CD4-positive, alpha-beta T cell (primary cell): Measurements from ENCODE around the gene RABIF. TPM values are rescaled to one million over a fixed set of nuclear protein-coding genes. Genes with fewer than 3 reads are reported as not detected.
"Not testable (repeated sequence)": the region's sequence is repeated elsewhere in the genome, so short reads cannot be mapped to it uniquely, and the experiment has no call there.

Source experiments
- ATAC-seq: fragments of 200-7000 bp; cut with Tn5 transposase; one replicate; pipeline ENCODE4 v1.10.0; 2022; ENCODE audit warnings: mild to moderate bottlenecking; ENCODE audit not compliant: poor library complexity
- CTCF ChIA-PET: fragments of 350-600 bp; sonication (Branson Sonifier 250); formaldehyde crosslinking; loops from one replicate; lab custom pipeline; 2021; ENCODE audit warnings: antibody characterized with exemption, inconsistent platforms; lab: Charles Lee
- POLR2A ChIA-PET: fragments of 350-600 bp; sonication (Branson Sonifier 250); formaldehyde crosslinking; loops from one replicate; lab custom pipeline; 2021; ENCODE audit warnings: antibody characterized with exemption, inconsistent platforms; lab: Charles Lee
- DNase-seq, 14 experiments: peaks; one replicate each; pipeline ENCODE4 v3.0.0-alpha.2; 2013 to 2020; ENCODE audit warnings: mixed read lengths in 2 of 14
- H3K27ac ChIP-seq, 2 donors: one replicate each; pipeline versions ENCODE4 v1.5.1 to v1.7.0; 2013; ENCODE audit warnings: low read length in 2 of 2, low read depth in 1 of 2, mild to moderate bottlenecking in 1 of 2
- H3K27me3 ChIP-seq, 2 experiments: 1 replicate in 1 of 2; 2 replicates in 1 of 2; pipeline versions ENCODE4 v1.6.1 to v1.7.0; 2013; ENCODE audit warnings: low read length in 2 of 2, control low read depth in 1 of 2, mild to moderate bottlenecking in 1 of 2, moderate library complexity in 1 of 2; ENCODE audit not compliant: insufficient read depth in 2 of 2, control insufficient read depth in 1 of 2
- H3K36me3 ChIP-seq: one replicate; pipeline ENCODE4 v1.6.1; 2013; ENCODE audit warnings: low read length, control low read depth; ENCODE audit not compliant: insufficient read depth
- H3K4me1 ChIP-seq: one replicate; pipeline ENCODE4 v1.6.1; 2013; ENCODE audit warnings: low read length, control low read depth; ENCODE audit not compliant: insufficient read depth
- H3K4me3 ChIP-seq: one replicate; pipeline ENCODE4 v1.5.1; 2013; ENCODE audit warnings: mild to moderate bottlenecking, low read length, moderate library complexity
- H3K9me3 ChIP-seq, 2 experiments: 1 replicate in 1 of 2; 2 replicates in 1 of 2; pipeline versions ENCODE4 v1.6.1 to v1.7.0; 2013; ENCODE audit warnings: low read length in 2 of 2, mild to moderate bottlenecking in 2 of 2, control low read depth in 1 of 2, moderate library complexity in 1 of 2; ENCODE audit not compliant: control insufficient read depth in 1 of 2, insufficient read depth in 1 of 2
- H3K27ac Mint-ChIP-seq: one replicate; pipeline ENCODE4 v1.8.0; 2020; ENCODE audit warnings: mixed read lengths
- H3K27me3 Mint-ChIP-seq: one replicate; pipeline ENCODE4 v1.8.0; 2021; ENCODE audit warnings: mixed read lengths
- H3K36me3 Mint-ChIP-seq: one replicate; pipeline ENCODE4 v1.8.0; 2021; ENCODE audit warnings: low read depth, mixed read lengths
- H3K4me1 Mint-ChIP-seq: one replicate; pipeline ENCODE4 v1.8.0; 2021; ENCODE audit warnings: low read depth, mixed read lengths
- H3K4me3 Mint-ChIP-seq: one replicate; pipeline ENCODE4 v1.8.0; 2020; ENCODE audit warnings: mild to moderate bottlenecking, mixed read lengths
- H3K9me3 Mint-ChIP-seq: one replicate; pipeline ENCODE4 v1.8.0; 2020; ENCODE audit warnings: mixed read lengths
- intact Hi-C, 2 experiments: fragments of 100-400 bp; cut with DNase I in 1 of 2; cut with micrococcal nuclease in 1 of 2; formaldehyde crosslinking; loops; one replicate each; pipeline versions ENCODE4 v1.15.1 to v1.9.0; 2023 to 2025; cut with DNase I, micrococcal nuclease
- total RNA-seq, 174 experiments: library from RNA in 2 of 174; stranded (reverse) in 2 of 174; gene quantifications; one replicate each; pipeline ENCODE4 v1.2.3 and lab custom pipeline; 2021 to 2026
- TF ChIP-seq, protein P1 (sequence below): fragments of 200-600 bp; IDR thresholded peaks from one replicate; pipeline ENCODE4 v1.8.0; 2022; ENCODE audit warnings: antibody characterized with exemption, mild to moderate bottlenecking

The RABIF gene
- total RNA-seq, 2 experiments from 2014 or later, result 9.1 to 9.2 TPM

DNA sequence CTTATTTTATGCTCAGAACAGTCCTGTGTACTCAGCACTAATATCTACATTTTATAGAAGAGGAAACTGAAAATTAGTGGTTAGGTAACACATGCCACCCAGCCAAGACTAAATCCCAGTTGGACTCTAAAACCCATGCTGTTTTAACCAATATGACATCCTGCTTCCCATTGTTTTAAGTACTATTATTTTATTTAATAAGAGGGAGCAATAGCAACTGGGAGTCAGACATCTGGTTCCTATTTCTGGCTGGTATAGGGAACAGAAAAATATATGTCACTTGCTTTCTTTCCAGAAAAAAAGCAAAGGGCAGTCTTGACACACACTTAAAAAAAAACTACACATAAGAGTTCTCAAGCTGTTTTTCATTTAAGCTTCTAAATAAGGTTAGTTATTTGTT lies 26.2 kb upstream of the RABIF start:
- intact Hi-C loops, result no loop called here
- ATAC-seq (no peak), DNase-seq (no peak)
- no peak overlapping the region for H3K27ac ChIP-seq
- H3K36me3 ChIP-seq, result peaks cover 87% of the 10 kb centered on the region
- POLR2A ChIA-PET, result no interaction called here
- H3K4me3 ChIP-seq, result no peak overlapping the region
- TF ChIP-seq, protein P1, sequence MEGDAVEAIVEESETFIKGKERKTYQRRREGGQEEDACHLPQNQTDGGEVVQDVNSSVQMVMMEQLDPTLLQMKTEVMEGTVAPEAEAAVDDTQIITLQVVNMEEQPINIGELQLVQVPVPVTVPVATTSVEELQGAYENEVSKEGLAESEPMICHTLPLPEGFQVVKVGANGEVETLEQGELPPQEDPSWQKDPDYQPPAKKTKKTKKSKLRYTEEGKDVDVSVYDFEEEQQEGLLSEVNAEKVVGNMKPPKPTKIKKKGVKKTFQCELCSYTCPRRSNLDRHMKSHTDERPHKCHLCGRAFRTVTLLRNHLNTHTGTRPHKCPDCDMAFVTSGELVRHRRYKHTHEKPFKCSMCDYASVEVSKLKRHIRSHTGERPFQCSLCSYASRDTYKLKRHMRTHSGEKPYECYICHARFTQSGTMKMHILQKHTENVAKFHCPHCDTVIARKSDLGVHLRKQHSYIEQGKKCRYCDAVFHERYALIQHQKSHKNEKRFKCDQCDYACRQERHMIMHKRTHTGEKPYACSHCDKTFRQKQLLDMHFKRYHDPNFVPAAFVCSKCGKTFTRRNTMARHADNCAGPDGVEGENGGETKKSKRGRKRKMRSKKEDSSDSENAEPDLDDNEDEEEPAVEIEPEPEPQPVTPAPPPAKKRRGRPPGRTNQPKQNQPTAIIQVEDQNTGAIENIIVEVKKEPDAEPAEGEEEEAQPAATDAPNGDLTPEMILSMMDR, result no peak
- no peak overlapping the region for H3K27ac Mint-ChIP-seq
- H3K27me3 ChIP-seq, result no peaks in the 10 kb centered on the region
- peaks cover 91% of the 10 kb centered on the region for H3K36me3 Mint-ChIP-seq
- no peaks in the 10 kb centered on the region for H3K9me3 ChIP-seq
- H3K4me3 Mint-ChIP-seq, result no peak overlapping the region
- CTCF ChIA-PET, result no interaction called here
- no peaks in the 10 kb centered on the region for H3K4me1 ChIP-seq
- no peaks in the 10 kb centered on the region for H3K9me3 Mint-ChIP-seq
- no peaks in the 10 kb centered on the region for H3K4me1 Mint-ChIP-seq
- no peaks in the 10 kb centered on the region for H3K27me3 Mint-ChIP-seq

DNA sequence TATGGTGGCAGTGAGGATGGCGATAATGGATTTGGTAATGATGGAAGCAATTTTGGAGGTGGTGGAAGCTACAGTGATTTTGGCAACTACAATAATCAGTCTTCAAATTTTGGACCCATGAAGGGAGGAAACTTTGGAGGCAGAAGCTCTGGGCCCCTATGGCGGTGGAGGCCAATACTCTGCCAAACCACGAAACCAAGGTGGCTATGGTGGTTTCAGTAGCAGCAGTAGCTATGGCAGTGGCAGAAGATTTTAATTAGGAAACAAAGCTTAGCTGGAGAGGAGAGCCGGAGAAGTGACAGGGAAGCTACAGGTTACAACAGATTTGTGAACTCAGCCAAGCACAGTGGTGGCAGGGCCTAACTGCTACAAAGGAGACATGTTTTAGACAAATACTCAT lies 23.5 kb upstream of the RABIF start:
- POLR2A ChIA-PET, H3K9me3 Mint-ChIP-seq, ATAC-seq, H3K4me3 Mint-ChIP-seq, H3K27ac ChIP-seq, CTCF ChIA-PET, H3K27me3 Mint-ChIP-seq, DNase-seq, H3K9me3 ChIP-seq, H3K4me1 ChIP-seq, intact Hi-C loops, H3K27ac Mint-ChIP-seq, H3K27me3 ChIP-seq, H3K4me1 Mint-ChIP-seq, H3K4me3 ChIP-seq: not testable (repeated sequence)
- H3K36me3 ChIP-seq, result peaks cover 90% of the 10 kb centered on the region
- peaks cover 92% of the 10 kb centered on the region for H3K36me3 Mint-ChIP-seq

DNA sequence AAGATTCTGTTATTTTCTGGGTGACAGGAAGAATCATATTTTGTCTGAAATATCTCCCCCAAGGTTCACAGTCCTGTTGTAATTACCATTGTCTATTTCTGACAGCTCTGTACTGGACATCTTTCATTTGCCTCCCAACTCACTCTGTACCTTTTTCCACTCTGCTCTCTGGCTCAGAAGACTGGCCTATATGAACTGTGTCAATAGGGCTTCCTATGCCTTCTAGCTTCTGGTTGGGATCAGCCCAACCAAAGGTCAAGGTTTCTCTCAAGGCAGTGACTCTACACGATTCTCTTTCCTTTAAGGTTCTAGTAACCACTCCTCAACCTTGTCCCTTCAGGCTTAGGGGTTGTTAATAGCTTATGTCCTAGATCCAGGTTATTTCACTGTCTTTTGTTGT lies 20.5 kb upstream of the RABIF start:
- no peaks in the 10 kb centered on the region for H3K4me1 ChIP-seq
- no peak overlapping the region for H3K4me3 Mint-ChIP-seq
- no peaks in the 10 kb centered on the region for H3K9me3 Mint-ChIP-seq
- ATAC-seq, result no peak
- CTCF ChIA-PET, result no interaction called here
- no peak overlapping the region for H3K4me3 ChIP-seq
- H3K27ac ChIP-seq, result no peak overlapping the region
- POLR2A ChIA-PET, result no interaction called here
- H3K27me3 Mint-ChIP-seq, result no peaks in the 10 kb centered on the region
- no peaks in the 10 kb centered on the region for H3K27me3 ChIP-seq
- TF ChIP-seq, protein P1, result no peak
- H3K4me1 Mint-ChIP-seq, result no peaks in the 10 kb centered on the region
- peaks cover 79% of the 10 kb centered on the region for H3K36me3 ChIP-seq
- no peak for DNase-seq
- intact Hi-C loops, result no loop called here
- peaks cover 84% of the 10 kb centered on the region for H3K36me3 Mint-ChIP-seq
- no peak overlapping the region for H3K27ac Mint-ChIP-seq
- H3K9me3 ChIP-seq, result no peaks in the 10 kb centered on the region

DNA sequence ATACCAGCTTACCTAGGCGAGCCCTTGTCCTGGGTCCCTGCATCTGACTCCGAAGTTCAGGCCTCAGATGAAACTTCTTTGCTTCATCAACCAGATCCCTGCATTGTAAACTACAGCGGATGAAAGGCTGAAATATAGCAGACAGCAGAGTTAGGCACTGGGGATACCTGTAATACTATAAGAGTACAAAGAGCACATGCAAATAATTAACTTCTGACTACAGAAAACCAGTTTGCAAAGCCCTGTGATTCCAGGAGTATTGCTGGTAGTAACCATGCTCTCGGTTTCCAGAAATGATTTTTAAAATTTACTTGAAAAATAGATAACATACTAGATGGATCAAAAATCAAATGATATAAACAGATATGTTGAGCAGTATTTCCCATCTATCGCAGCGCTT lies 20.0 kb upstream of the RABIF start:
- H3K4me3 Mint-ChIP-seq, result no peak overlapping the region
- DNase-seq (no peak), ATAC-seq (no peak)
- peaks cover 85% of the 10 kb centered on the region for H3K36me3 Mint-ChIP-seq
- Histone ChIP-seq H3K4me1 (no peaks in the 10 kb centered on the region), H3K4me3 (no peak overlapping the region), H3K9me3 (no peaks in the 10 kb centered on the region), H3K36me3 (peaks cover 78% of the 10 kb centered on the region), H3K27ac (no peak overlapping the region), H3K27me3 (no peaks in the 10 kb centered on the region)
- intact Hi-C loops, result no loop called here
- no peaks in the 10 kb centered on the region for H3K9me3 Mint-ChIP-seq
- POLR2A ChIA-PET, result no interaction called here
- no peaks in the 10 kb centered on the region for H3K4me1 Mint-ChIP-seq
- H3K27ac Mint-ChIP-seq, result no peak overlapping the region
- H3K27me3 Mint-ChIP-seq, result no peaks in the 10 kb centered on the region
- TF ChIP-seq, protein P1, result no peak
- CTCF ChIA-PET, result no interaction called here
